SK-N-SH (cell line): Measurements from ENCODE around the gene CLEC16A. TPM values are rescaled to one million over a fixed set of nuclear protein-coding genes. Genes with fewer than 3 reads are reported as not detected.
A peak's percentile ranks its signal among the peaks of the same experiment; 100 is the strongest.

ENCODE experiments used
- CTCF ChIA-PET: fragments of 300-600, 350-600 bp; formaldehyde crosslinking; extraction: SDS; loops from one replicate; lab custom pipeline; 2021; lab: Yijun Ruan, JAX
- POLR2A ChIA-PET: fragments of 350-600 bp; sonication (Branson Sonifier 250); formaldehyde crosslinking; extraction: SDS; loops from one replicate; lab custom pipeline; 2020; ENCODE audit warnings: antibody characterized with exemption, inconsistent platforms; lab: Yijun Ruan, JAX
- DNase-seq: peaks from one replicate; pipeline ENCODE4 v3.0.0; 2012
- H2AFZ ChIP-seq: fragments of 200-600 bp; sonication (generic); 2 replicates; pipeline ENCODE4 v1.8.1; 2016; ENCODE audit warnings: antibody characterized with exemption, mild to moderate bottlenecking, low read depth
- H3F3A ChIP-seq: fragments of 200-600 bp; sonication (generic); replicated peaks from 2 replicates; pipeline ENCODE3; 2016; ENCODE audit warnings: antibody characterized with exemption, mild to moderate bottlenecking; ENCODE audit not compliant: insufficient read depth
- H3K27ac ChIP-seq, 2 experiments: fragments of 200-500 bp in 1 of 2; fragments of 200-600 bp in 1 of 2; sonication (Bioruptor generic) in 1 of 2; sonication (generic), shearing (Covaris generic) in 1 of 2; 2 replicates each; pipeline versions ENCODE4 v1.5.1 to v1.6.1; 2014 to 2016; ENCODE audit warnings: low read depth in 2 of 2, inconsistent platforms in 1 of 2, low read length in 1 of 2, mild to moderate bottlenecking in 1 of 2, mixed read lengths in 1 of 2
- H3K27me3 ChIP-seq: fragments of 200-600 bp; sonication (generic), shearing (Covaris generic); 2 replicates; pipeline ENCODE4 v1.6.1; 2016; ENCODE audit warnings: mixed run types; ENCODE audit not compliant: insufficient read depth
- H3K36me3 ChIP-seq, 2 experiments: fragments of 200-500 bp in 1 of 2; fragments of 200-600 bp in 1 of 2; sonication (Bioruptor generic) in 1 of 2; sonication (generic) in 1 of 2; replicated peaks in 1 of 2; 2 replicates each; pipeline versions ENCODE3 to v1.5.1; 2014 to 2016; ENCODE audit warnings: low read length in 1 of 2, mild to moderate bottlenecking in 1 of 2; ENCODE audit not compliant: insufficient read depth in 2 of 2, control insufficient read depth in 1 of 2
- H3K4me1 ChIP-seq, 2 experiments: fragments of 200-500 bp in 1 of 2; fragments of 200-600 bp in 1 of 2; sonication (Bioruptor generic) in 1 of 2; sonication (generic), shearing (Covaris generic) in 1 of 2; 2 replicates each; pipeline versions ENCODE4 v1.5.1 to v1.6.1; 2014 to 2016; ENCODE audit warnings: low read depth in 1 of 2, low read length in 1 of 2, mixed run types in 1 of 2; ENCODE audit not compliant: insufficient read depth in 2 of 2, control insufficient read depth in 1 of 2
- H3K4me2 ChIP-seq: fragments of 200-600 bp; sonication (generic), shearing (Covaris generic); 2 replicates; pipeline ENCODE4 v1.6.1; 2017; ENCODE audit warnings: mixed run types
- H3K4me3 ChIP-seq, 2 experiments: fragments of 200-500 bp in 1 of 2; fragments of 200-600 bp in 1 of 2; sonication (Bioruptor generic) in 1 of 2; sonication (generic), shearing (Covaris generic) in 1 of 2; 2 replicates each; pipeline versions ENCODE4 v1.5.1 to v1.8.1; 2014 to 2016; ENCODE audit warnings: low read depth in 2 of 2, inconsistent platforms in 1 of 2, low read length in 1 of 2, mild to moderate bottlenecking in 1 of 2, mixed read lengths in 1 of 2, moderate library complexity in 1 of 2
- H3K79me2 ChIP-seq: fragments of 200-600 bp; sonication (generic); 2 replicates; pipeline ENCODE4 v1.8.1; 2017; ENCODE audit warnings: mild to moderate bottlenecking; ENCODE audit not compliant: insufficient read depth
- H3K9ac ChIP-seq: fragments of 200-600 bp; sonication (generic); 2 replicates; pipeline ENCODE4 v1.6.1; 2017; ENCODE audit warnings: mixed run types
- H3K9me2 ChIP-seq: fragments of 200-600 bp; sonication (generic); 2 replicates; pipeline ENCODE4 v1.6.1; 2017; ENCODE audit warnings: mixed run types
- H3K9me3 ChIP-seq: fragments of 200-600 bp; sonication (generic); 2 replicates; pipeline ENCODE4 v1.6.1; 2017; ENCODE audit warnings: mixed run types, mild to moderate bottlenecking, moderate library complexity
- H4K20me1 ChIP-seq: fragments of 200-600 bp; sonication (generic); 2 replicates; pipeline ENCODE4 v1.6.1; 2017; ENCODE audit warnings: mild to moderate bottlenecking, mixed run types; ENCODE audit not compliant: insufficient read depth
- ELF1 ChIP-seq: IDR thresholded peaks from 2 replicates; pipeline ENCODE4 v1.4.0; 2012
- EP300 ChIP-seq, 2 experiments: IDR thresholded peaks; 2 replicates each; pipeline versions ENCODE4 v1.4.0 to v1.6.1; 2012; ENCODE audit warnings: borderline replicate concordance in 1 of 2, low read depth in 1 of 2, low read length in 1 of 2
- FOSL2 ChIP-seq: IDR thresholded peaks from 2 replicates; pipeline ENCODE4 v1.4.0; 2012; ENCODE audit warnings: low read depth, mild to moderate bottlenecking, moderate library complexity, borderline replicate concordance
- FOXM1 ChIP-seq: IDR thresholded peaks from 2 replicates; pipeline ENCODE4 v1.4.0; 2012; ENCODE audit warnings: low read depth, mild to moderate bottlenecking
- GABPA ChIP-seq: IDR thresholded peaks from 2 replicates; pipeline ENCODE4 v1.4.0; 2012; ENCODE audit warnings: low read depth, mild to moderate bottlenecking
- GATA2 ChIP-seq: sonication (generic); formaldehyde crosslinking; IDR thresholded peaks from 2 replicates; pipeline ENCODE4 v1.5.0; 2020; ENCODE audit warnings: mild to moderate bottlenecking, missing genetic modification reagents
- MEF2A ChIP-seq: IDR thresholded peaks from 2 replicates; pipeline ENCODE4 v1.4.0; 2012; ENCODE audit warnings: low read depth, borderline replicate concordance
- RCOR1 ChIP-seq: fragments of 150-350 bp; IDR thresholded peaks from 2 replicates; pipeline ENCODE4 v1.6.1; 2017; ENCODE audit warnings: antibody characterized with exemption, low read length
- RFX5 ChIP-seq: IDR thresholded peaks from 2 replicates; pipeline ENCODE4 v1.6.1; 2012; ENCODE audit warnings: mild to moderate bottlenecking, improper control_type of control experiment, low read length
- RXRA ChIP-seq: IDR thresholded peaks from 2 replicates; pipeline ENCODE4 v1.4.0; 2012; ENCODE audit warnings: low read depth, mild to moderate bottlenecking, borderline replicate concordance
- SIN3A ChIP-seq: IDR thresholded peaks from 2 replicates; pipeline ENCODE4 v1.6.1; 2012; ENCODE audit warnings: low read depth, mild to moderate bottlenecking, low read length, moderate library complexity, borderline replicate concordance
- SMC3 ChIP-seq: IDR thresholded peaks from 2 replicates; pipeline ENCODE4 v1.6.1; 2012; ENCODE audit warnings: low read depth, low read length, improper control_type of control experiment
- YY1 ChIP-seq: IDR thresholded peaks from 2 replicates; pipeline ENCODE4 v1.4.0; 2012; ENCODE audit warnings: low read depth, mild to moderate bottlenecking
- WGBS: methylation state at CpG from one replicate; pipeline ENCODE4 v1.1.6; 2017; ENCODE audit warnings: low lambda C conversion rate; 5-methylcytosine and 5-hydroxymethylcytosine counted together
- polyA plus RNA-seq, 3 experiments: library from polyadenylated mRNA; depleted of rRNA; stranded (reverse); fragments of >200 nt; gene quantifications; 2 replicates each; pipeline ENCODE4 v1.2.3, GENCODE V29; 2012
- TF ChIP-seq, protein P1 (sequence below): IDR thresholded peaks from 2 replicates; pipeline ENCODE4 v1.4.0; 2012; ENCODE audit warnings: low read depth, borderline replicate concordance
- TF ChIP-seq, protein P2 (sequence below): IDR thresholded peaks from 2 replicates; pipeline ENCODE4 v1.4.0; 2012; ENCODE audit warnings: low read depth
- TF ChIP-seq, protein P3 (sequence below): IDR thresholded peaks from 2 replicates; pipeline ENCODE4 v1.6.1; 2012; ENCODE audit warnings: mild to moderate bottlenecking, low read depth, low read length, moderate library complexity
- TF ChIP-seq, protein P4 (sequence below): IDR thresholded peaks from 2 replicates; pipeline ENCODE4 v1.4.0; 2012; ENCODE audit warnings: low read depth, borderline replicate concordance

The CLEC16A gene
- polyA plus RNA-seq, 1 of the 3 experiments (the other 2 are of a cell fraction), result 13.7 TPM

DNA sequence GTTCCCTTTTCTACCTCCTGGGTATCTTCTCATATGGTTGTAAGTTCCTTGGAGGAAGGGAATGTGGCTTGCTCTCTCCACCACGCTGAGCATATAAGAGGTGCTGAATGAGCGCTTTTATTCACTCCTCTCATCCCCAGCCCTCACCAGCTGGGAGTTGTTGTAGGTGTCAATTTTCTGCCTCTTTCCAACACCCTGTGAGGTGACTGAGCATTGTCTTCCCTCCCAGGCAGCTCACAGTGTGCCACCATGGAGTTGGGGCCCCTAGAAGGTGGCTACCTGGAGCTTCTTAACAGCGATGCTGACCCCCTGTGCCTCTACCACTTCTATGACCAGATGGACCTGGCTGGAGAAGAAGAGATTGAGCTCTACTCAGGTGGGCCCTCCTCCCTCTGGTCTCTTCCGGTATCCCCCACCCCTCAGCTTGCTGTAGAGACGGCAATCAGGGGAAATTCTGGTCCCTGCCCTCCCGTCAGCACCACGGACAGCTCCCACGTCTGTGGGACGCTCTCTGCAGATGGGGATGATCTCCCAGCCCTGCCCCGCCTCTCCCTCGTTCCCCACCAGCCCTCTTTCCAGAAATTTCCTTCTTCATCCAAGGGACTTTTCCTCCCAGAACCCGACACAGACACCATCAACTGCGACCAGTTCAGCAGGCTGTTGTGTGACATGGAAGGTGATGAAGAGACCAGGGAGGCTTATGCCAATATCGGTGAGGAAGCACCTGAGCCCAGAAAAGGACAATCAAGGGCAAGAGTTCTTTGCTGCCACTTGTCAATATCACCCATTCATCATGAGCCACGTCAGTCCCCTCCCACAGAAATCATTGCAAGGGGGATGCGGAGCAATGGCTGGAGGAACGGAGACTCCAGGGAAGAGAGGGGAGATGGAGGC is 49.1 kb upstream of the CLEC16A start:
- ChIA-PET CTCF (no interaction called here), POLR2A (no interaction called here)
- H4K20me1 ChIP-seq, result no peaks in the 10 kb centered on the region

DNA sequence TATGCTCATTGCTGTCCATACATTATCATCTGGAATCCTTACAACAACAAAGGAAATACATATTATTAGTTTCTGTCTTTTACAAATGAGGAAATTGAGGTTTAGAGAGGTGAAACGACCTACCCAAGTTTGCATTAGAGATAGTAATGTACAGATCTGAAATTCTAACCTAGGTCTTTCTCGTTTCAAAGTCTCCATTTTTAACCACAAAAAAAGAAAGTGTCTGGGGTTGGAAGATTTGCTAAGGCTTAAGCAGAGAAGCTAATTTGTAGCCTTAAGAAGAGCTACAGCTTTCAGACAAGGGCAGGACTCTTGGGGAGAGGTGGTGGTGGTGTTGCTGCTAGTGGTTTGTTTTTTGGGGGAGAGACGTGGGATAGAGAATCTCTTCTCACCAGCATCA is 48.2 kb upstream of the CLEC16A start:
- WGBS, result 7% methylated on average over 3 of the region's 3 CpGs
- CTCF ChIA-PET, result no interaction called here

More for the DNA sequence above, 49.1 kb upstream of the CLEC16A start:
- Histone ChIP-seq H3K4me3 (no peak overlapping the region), H3K27me3 (no peaks in the 10 kb centered on the region), H3K9ac (no peak overlapping the region), H3K79me2 (no peaks in the 10 kb centered on the region), H3K4me2 (no peak overlapping the region)
- TF ChIP-seq, protein P1, sequence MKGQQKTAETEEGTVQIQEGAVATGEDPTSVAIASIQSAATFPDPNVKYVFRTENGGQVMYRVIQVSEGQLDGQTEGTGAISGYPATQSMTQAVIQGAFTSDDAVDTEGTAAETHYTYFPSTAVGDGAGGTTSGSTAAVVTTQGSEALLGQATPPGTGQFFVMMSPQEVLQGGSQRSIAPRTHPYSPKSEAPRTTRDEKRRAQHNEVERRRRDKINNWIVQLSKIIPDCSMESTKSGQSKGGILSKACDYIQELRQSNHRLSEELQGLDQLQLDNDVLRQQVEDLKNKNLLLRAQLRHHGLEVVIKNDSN, result no peak
- TF ChIP-seq ELF1, result no peak
- TF ChIP-seq, protein P2, sequence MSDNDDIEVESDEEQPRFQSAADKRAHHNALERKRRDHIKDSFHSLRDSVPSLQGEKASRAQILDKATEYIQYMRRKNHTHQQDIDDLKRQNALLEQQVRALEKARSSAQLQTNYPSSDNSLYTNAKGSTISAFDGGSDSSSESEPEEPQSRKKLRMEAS, result no peak
- no peak for TF ChIP-seq EP300 (IDR thresholded peaks at IDR 0.05; ENCODE audit: borderline replicate concordance in 1 of 2, low read depth in 1 of 2, low read length in 1 of 2)
- TF ChIP-seq RFX5, result no peak
- TF ChIP-seq, protein P3, sequence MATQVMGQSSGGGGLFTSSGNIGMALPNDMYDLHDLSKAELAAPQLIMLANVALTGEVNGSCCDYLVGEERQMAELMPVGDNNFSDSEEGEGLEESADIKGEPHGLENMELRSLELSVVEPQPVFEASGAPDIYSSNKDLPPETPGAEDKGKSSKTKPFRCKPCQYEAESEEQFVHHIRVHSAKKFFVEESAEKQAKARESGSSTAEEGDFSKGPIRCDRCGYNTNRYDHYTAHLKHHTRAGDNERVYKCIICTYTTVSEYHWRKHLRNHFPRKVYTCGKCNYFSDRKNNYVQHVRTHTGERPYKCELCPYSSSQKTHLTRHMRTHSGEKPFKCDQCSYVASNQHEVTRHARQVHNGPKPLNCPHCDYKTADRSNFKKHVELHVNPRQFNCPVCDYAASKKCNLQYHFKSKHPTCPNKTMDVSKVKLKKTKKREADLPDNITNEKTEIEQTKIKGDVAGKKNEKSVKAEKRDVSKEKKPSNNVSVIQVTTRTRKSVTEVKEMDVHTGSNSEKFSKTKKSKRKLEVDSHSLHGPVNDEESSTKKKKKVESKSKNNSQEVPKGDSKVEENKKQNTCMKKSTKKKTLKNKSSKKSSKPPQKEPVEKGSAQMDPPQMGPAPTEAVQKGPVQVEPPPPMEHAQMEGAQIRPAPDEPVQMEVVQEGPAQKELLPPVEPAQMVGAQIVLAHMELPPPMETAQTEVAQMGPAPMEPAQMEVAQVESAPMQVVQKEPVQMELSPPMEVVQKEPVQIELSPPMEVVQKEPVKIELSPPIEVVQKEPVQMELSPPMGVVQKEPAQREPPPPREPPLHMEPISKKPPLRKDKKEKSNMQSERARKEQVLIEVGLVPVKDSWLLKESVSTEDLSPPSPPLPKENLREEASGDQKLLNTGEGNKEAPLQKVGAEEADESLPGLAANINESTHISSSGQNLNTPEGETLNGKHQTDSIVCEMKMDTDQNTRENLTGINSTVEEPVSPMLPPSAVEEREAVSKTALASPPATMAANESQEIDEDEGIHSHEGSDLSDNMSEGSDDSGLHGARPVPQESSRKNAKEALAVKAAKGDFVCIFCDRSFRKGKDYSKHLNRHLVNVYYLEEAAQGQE, result peak; percentile 97
- TF ChIP-seq, all 33 proteins: peak for 1
- no peak overlapping the region for H2AFZ ChIP-seq
- no peak for DNase-seq
- H3K4me1 ChIP-seq, result no peaks in the 10 kb centered on the region
- no peaks in the 10 kb centered on the region for H3K9me3 ChIP-seq
- no peak overlapping the region for H3K27ac ChIP-seq
- H3K36me3 ChIP-seq, result no peaks in the 10 kb centered on the region
- H3F3A ChIP-seq, result no peaks in the 10 kb centered on the region
- H3K9me2 ChIP-seq, result no peaks in the 10 kb centered on the region
- WGBS, result 43% methylated on average over 17 of the region's 17 CpGs

More for the DNA sequence above, 48.2 kb upstream of the CLEC16A start:
- H3K4me2 ChIP-seq, result no peak overlapping the region
- H3F3A ChIP-seq, result no peaks in the 10 kb centered on the region
- no peak overlapping the region for H2AFZ ChIP-seq
- no peak overlapping the region for H3K4me3 ChIP-seq
- no peaks in the 10 kb centered on the region for H3K9me3 ChIP-seq
- no peaks in the 10 kb centered on the region for H3K4me1 ChIP-seq
- no peaks in the 10 kb centered on the region for H3K27me3 ChIP-seq
- no peaks in the 10 kb centered on the region for H3K79me2 ChIP-seq
- no peak for TF ChIP-seq FOSL2
- no peak for TF ChIP-seq RCOR1
- TF ChIP-seq YY1, result no peak
- no peak for TF ChIP-seq GABPA
- no peak for TF ChIP-seq MEF2A
- TF ChIP-seq, protein P2, result no peak
- no peak for TF ChIP-seq SMC3
- TF ChIP-seq SIN3A, result no peak
- no peak for TF ChIP-seq GATA2
- TF ChIP-seq RXRA, result no peak
- no peak for TF ChIP-seq FOXM1
- TF ChIP-seq EP300 (IDR thresholded peaks at IDR 0.05; ENCODE audit: borderline replicate concordance in 1 of 2, low read depth in 1 of 2, low read length in 1 of 2), result no peak
- TF ChIP-seq RFX5, result no peak
- TF ChIP-seq, protein P4, sequence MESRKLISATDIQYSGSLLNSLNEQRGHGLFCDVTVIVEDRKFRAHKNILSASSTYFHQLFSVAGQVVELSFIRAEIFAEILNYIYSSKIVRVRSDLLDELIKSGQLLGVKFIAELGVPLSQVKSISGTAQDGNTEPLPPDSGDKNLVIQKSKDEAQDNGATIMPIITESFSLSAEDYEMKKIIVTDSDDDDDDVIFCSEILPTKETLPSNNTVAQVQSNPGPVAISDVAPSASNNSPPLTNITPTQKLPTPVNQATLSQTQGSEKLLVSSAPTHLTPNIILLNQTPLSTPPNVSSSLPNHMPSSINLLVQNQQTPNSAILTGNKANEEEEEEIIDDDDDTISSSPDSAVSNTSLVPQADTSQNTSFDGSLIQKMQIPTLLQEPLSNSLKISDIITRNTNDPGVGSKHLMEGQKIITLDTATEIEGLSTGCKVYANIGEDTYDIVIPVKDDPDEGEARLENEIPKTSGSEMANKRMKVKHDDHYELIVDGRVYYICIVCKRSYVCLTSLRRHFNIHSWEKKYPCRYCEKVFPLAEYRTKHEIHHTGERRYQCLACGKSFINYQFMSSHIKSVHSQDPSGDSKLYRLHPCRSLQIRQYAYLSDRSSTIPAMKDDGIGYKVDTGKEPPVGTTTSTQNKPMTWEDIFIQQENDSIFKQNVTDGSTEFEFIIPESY, result no peak
- TF ChIP-seq, all 33 proteins: peak for 0
- no peak for DNase-seq
- POLR2A ChIA-PET, result no interaction called here
- Histone ChIP-seq H3K9ac (no peak overlapping the region), H4K20me1 (no peaks in the 10 kb centered on the region), H3K36me3 (no peaks in the 10 kb centered on the region), H3K9me2 (no peaks in the 10 kb centered on the region), H3K27ac (no peak overlapping the region)
